ENCODE results near the gene IFT80. TPM values are rescaled to one million over a fixed set of nuclear protein-coding genes. Genes with fewer than 3 reads are reported as not detected.

The IFT80 gene
- total and polyA plus RNA-seq, 2 donors (not counting 1 experiment from before 2014, with no cell fraction given), result 17.7 to 44.1 TPM

GRCh38 chr3:160417311-160417710 is 18.3 kb upstream of the IFT80 start:
- Mint-ChIP-seq H3K27ac (no peak overlapping the region), H3K4me1 (no peaks in the 10 kb centered on the region), H3K4me3 (no peak overlapping the region), H3K27me3 (no peaks in the 10 kb centered on the region), H3K9me3 (ENCODE audit: insufficient read depth) (no peaks in the 10 kb centered on the region)
- no peak for TF ChIP-seq CTCF (IDR thresholded peaks at IDR 0.05)
- POLR2A ChIA-PET, result no interaction called here
- no peaks in the 10 kb centered on the region for H3K4me1 ChIP-seq (ENCODE audit: control insufficient read depth in 2 of 2, insufficient read depth in 2 of 2, low read length in 2 of 2)
- no peak overlapping the region for H3K4me3 ChIP-seq (ENCODE audit: control extremely low read depth in 1 of 5, extremely low read depth in 1 of 5, insufficient read depth in 1 of 5, low read depth in 2 of 5, low read length in 4 of 5)
- H4K20me1 ChIP-seq (ENCODE audit: control insufficient read depth, insufficient read depth, low read length, poor library complexity, severe bottlenecking), result no peaks in the 10 kb centered on the region
- H3K79me2 ChIP-seq (ENCODE audit: control insufficient read depth, insufficient read depth, low read length), result peaks cover 3% of the 10 kb centered on the region
- intact Hi-C loops (cut with micrococcal nuclease), result no loop called here
- CTCF ChIA-PET, result interaction anchor here (0.9 to 9.7 kb wide), 5 partner anchors 9 to 532 kb away, joined by 3 to 100 read pairs (median 6); partner anchors contain the start of genes IFT80 and SMC4
- H3K27ac ChIP-seq (ENCODE audit: low read length in 2 of 2), result no peak overlapping the region
- no peak overlapping the region for H3K9ac ChIP-seq (ENCODE audit: low read length)
- H3K36me3 ChIP-seq (replicated peaks in 1 of 2; ENCODE audit: control extremely low read depth in 1 of 2, control insufficient read depth in 1 of 2, extremely low read depth in 1 of 2, insufficient read depth in 2 of 2, low read length in 1 of 2), result peaks cover 0 to 39% of the 10 kb centered on the region in 2 experiments
- DNase-seq (no peak), ATAC-seq (ENCODE audit: low read depth) (no peak)
- H3K4me2 ChIP-seq (replicated peaks; ENCODE audit: low read depth, low read length, poor library complexity, severe bottlenecking), result no peak overlapping the region
- WGBS (ENCODE audit: insufficient coverage), result no CpG with 5 or more reads among the region's 3 CpGs
- H3K27me3 ChIP-seq (replicated peaks in 1 of 4; ENCODE audit: control extremely low read depth in 1 of 4, control insufficient read depth in 3 of 4, insufficient read depth in 4 of 4, low read length in 3 of 4), result no peaks in the 10 kb centered on the region
- no peak overlapping the region for H2AFZ ChIP-seq (ENCODE audit: insufficient read depth, low read depth, low read length, poor library complexity, severe bottlenecking)
- H3K9me3 ChIP-seq (ENCODE audit: control extremely low read depth in 1 of 3, control insufficient read depth in 2 of 3, insufficient read depth in 1 of 3, low read length in 2 of 3), result no peaks in the 10 kb centered on the region

GRCh38 chr3:160413613-160414248 is 14.7 kb upstream of the IFT80 start:
- intact Hi-C loops (cut with micrococcal nuclease), result loop anchor here (1.0 kb wide), 2 partner anchors 425 to 585 kb away; partner anchors contain the start of gene IL12A
- peak; percentile 78 for DNase-seq
- no peak overlapping the region for H3K27ac ChIP-seq (ENCODE audit: low read length in 2 of 2)
- no peak overlapping the region for H3K4me3 ChIP-seq (ENCODE audit: control extremely low read depth in 1 of 5, extremely low read depth in 1 of 5, insufficient read depth in 1 of 5, low read depth in 2 of 5, low read length in 4 of 5)
- ATAC-seq (ENCODE audit: low read depth), result peak; percentile 80
- no peaks in the 10 kb centered on the region for H3K4me1 ChIP-seq (ENCODE audit: control insufficient read depth in 2 of 2, insufficient read depth in 2 of 2, low read length in 2 of 2)
- ChIA-PET POLR2A (interaction anchor here (0.7 kb wide), 1 partner anchor 17 kb away, joined by 3 read pairs; no protein-coding TSS in a partner anchor), CTCF (interaction anchor here (0.5 to 9.7 kb wide), 26 partner anchors 10 to 595 kb away, joined by 3 to 100 read pairs (median 4); partner anchors contain the start of genes C3orf80, IFT80, IL12A and SMC4)
- H3K9ac ChIP-seq (ENCODE audit: low read length), result no peak overlapping the region
- no CpG with 5 or more reads among the region's 3 CpGs for WGBS (ENCODE audit: insufficient coverage)
- no peaks in the 10 kb centered on the region for H3K9me3 ChIP-seq (ENCODE audit: control extremely low read depth in 1 of 3, control insufficient read depth in 2 of 3, insufficient read depth in 1 of 3, low read length in 2 of 3)
- no peaks in the 10 kb centered on the region for H3K9me3 Mint-ChIP-seq (ENCODE audit: insufficient read depth)
- H3K27ac Mint-ChIP-seq, result no peak overlapping the region
- no peaks in the 10 kb centered on the region for H3K27me3 ChIP-seq (replicated peaks in 1 of 4; ENCODE audit: control extremely low read depth in 1 of 4, control insufficient read depth in 3 of 4, insufficient read depth in 4 of 4, low read length in 3 of 4)
- TF ChIP-seq CTCF (IDR thresholded peaks at IDR 0.05), result peak; percentile 98
- TF ChIP-seq EZH2 (IDR thresholded peaks at IDR 0.05; ENCODE audit: borderline replicate concordance, insufficient read depth, low read depth, low read length, poor library complexity, severe bottlenecking), result no peak
- no peak overlapping the region for H3K4me2 ChIP-seq (replicated peaks; ENCODE audit: low read depth, low read length, poor library complexity, severe bottlenecking)
- no peak overlapping the region for H3K4me3 Mint-ChIP-seq
- H2AFZ ChIP-seq (ENCODE audit: insufficient read depth, low read depth, low read length, poor library complexity, severe bottlenecking), result no peak overlapping the region
- H4K20me1 ChIP-seq (ENCODE audit: control insufficient read depth, insufficient read depth, low read length, poor library complexity, severe bottlenecking), result no peaks in the 10 kb centered on the region
- peaks cover 0 to 34% of the 10 kb centered on the region in 2 experiments for H3K36me3 ChIP-seq (replicated peaks in 1 of 2; ENCODE audit: control extremely low read depth in 1 of 2, control insufficient read depth in 1 of 2, extremely low read depth in 1 of 2, insufficient read depth in 2 of 2, low read length in 1 of 2)
- H3K79me2 ChIP-seq (ENCODE audit: control insufficient read depth, insufficient read depth, low read length), result peaks cover 3% of the 10 kb centered on the region
- H3K27me3 Mint-ChIP-seq, result no peaks in the 10 kb centered on the region
- H3K4me1 Mint-ChIP-seq, result no peaks in the 10 kb centered on the region
